ENCODE results near the gene PSME3IP1.

PSME3IP1 gene

DNA sequence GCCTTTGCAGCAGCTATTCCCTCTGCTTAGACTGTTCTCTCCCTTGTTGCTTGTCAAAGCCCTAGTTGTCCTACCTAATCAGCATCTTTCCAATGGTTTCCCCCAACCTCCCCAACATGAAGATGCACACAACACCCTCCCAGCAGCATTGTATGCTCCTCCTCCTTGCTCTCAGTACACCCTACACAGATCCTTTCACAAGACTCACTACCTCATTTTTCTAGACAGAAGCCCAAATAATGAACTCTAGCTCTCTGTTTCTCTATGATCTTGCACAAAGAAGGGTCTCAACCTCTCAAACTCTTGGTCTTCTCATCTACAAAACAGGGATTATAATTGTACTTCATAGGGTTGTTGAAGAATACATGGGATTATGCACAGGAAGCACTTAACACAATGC, 19.4 kb downstream of the PSME3IP1 start:
- no peak for DNase-seq

DNA sequence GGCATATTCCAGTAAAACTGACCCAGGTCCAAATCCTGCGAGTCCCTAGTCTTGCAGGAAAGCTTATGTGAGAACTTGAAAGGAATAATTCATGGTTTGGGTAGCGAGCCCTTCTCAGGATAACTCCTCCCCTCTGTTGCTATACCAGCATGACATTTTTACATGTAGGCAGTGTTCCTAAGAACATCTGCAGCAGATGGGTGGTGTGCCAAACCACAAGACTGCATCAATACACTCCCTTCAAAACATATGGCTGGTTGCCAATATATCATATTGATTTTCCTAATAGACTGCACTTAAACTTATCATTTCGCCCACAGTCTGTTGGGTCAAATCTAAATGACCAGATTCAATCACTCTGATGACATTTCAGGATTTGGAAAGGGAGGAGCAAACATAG, 19.9 kb downstream of the PSME3IP1 start:
- no peak for DNase-seq

DNA sequence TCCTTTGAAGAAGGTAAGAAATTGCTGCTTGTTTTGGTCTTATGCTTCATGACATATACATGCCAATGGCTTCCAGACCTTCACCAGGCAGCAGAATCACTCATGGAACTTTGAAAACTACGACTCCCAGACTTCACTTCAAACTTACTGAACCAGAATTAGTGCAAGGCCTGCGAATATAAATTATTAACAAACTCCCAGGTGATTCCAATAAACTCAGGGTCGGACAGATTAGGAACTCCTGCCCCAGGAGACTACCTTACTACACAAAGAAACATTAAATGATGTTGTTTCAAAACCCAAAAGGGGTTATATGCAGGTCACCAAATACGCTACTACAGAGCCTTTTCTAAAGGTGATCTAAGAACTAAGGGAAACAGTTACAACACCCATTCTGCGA, 20.4 kb downstream of the PSME3IP1 start:
- DNase-seq, result no peak

DNA sequence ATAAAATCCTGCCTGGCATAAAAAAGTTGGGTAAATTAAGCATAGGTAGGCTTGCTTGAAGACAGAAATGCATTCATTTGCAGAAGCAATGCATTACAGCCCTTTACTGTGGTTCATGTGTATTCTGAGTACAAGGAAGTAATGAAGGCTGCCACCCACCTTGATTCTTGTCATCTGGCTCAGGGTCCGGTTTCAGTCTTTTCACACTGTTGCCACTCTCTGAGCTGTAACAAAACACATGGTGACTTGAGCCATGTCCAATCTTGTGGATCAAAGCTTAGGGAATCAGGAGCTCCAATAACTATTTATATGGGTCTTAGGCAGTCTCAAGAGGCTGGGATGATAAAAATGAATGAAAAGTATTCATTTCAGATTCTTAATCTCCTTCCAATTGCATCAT, 22.0 kb downstream of the PSME3IP1 start:
- no peak for DNase-seq

DNA sequence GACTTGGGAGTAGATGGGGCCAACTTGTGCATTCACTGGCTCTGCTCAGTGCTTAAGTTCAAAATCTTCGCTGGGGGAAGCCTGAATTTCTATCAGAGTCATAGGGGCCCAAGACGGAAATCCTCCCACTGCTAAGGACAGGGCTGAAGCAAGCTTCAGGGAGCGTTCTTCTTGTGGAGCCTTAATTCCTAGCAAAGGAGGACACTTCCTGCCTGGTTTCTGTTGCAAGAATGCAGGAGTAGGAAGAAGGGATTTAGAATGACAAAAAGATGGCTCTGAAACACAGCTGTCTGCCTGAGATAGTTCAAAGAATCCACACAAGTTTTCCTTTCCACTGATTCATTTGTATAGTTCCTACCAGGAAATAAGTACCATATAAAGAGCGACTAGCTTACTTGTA, 26.4 kb downstream of the PSME3IP1 start:
- DNase-seq, result no peak

DNA sequence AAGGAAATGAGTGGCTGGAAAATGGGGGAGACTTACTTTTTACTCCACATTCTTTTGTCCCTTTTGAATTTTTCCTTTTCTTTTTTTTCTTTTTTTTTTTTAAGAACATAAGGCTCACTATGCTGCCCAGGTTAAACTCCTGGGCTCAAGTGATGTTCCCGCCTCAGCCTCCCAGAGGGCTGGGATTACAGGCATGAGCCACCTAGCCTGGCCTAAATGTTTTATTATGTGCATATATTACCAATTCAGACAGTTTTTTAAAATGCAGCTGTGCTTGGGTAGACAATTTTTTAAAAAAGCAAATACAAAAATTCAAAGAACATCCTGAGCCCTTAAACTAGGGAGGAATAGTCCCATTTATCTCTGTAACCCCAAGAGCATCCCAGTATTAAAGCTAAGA, 28.3 kb downstream of the PSME3IP1 start:
- DNase-seq, result no peak

DNA sequence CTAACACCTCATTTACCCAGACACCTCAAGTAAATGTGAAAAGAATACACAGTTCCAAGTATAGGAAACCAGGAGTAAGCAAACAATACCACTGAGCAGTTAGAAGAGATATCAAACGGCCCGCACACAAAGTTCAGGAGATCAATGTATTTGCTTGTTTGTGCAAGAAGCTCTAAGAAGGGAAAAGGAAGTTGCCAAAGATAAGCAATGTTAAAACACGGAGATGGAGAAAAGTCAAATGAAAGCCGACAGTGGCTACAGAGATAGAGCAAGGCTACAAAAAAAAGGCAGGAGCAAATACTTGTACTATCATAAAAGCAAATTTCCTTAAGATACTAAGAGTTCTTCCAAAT, 29.5 kb downstream of the PSME3IP1 start:
- no peak for DNase-seq

DNA sequence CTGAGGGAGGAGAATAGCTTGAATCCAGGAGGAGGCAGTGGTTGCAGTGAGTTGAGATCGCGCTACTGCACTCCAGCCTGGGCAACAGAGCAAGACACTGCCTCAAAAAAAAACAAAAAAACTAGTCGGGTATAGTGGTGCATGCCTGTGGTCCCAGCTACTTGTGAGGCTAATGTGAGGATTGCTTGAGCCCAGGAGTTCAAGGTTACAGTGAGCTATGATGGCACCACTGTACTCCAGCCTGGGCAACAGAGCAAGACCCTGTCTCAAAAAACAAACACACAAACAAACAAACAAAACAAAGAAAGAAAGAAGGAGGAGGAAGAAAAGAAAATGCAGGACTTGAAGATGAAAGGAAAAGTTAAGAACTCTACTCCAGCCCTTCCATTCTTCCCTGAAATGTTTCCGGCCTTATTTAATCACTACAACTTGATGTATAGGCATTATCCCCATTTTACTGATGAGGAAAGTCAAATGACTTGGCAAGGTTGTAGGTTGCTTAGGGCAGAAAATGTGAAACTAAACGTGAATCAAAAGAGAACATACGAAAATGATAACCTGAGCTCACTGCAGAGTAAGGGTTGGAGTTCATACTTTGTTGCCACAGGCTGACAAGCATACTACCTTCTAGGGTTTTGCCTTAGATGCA, 30.0 kb downstream of the PSME3IP1 start:
- DNase-seq, result no peak

DNA sequence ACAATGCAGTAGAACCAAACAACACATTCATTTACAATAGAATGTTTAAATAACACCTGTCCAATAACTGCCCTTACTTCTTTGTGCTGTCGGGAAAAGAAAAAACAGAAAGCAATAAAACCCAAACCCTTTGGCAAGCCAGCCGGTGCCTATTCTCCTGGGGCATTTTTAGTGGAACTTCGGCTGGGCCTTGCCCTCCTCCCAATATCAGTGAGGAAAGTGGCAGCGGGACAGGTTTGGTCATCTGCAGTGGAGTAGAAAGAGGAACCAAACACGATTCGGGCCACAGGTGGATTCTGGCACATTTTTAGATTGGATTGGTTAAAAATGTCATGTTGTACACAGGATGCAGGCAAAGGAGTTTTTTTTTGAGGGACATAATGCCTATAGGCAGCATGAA, 32.0 kb downstream of the PSME3IP1 start:
- no peak for DNase-seq

DNA sequence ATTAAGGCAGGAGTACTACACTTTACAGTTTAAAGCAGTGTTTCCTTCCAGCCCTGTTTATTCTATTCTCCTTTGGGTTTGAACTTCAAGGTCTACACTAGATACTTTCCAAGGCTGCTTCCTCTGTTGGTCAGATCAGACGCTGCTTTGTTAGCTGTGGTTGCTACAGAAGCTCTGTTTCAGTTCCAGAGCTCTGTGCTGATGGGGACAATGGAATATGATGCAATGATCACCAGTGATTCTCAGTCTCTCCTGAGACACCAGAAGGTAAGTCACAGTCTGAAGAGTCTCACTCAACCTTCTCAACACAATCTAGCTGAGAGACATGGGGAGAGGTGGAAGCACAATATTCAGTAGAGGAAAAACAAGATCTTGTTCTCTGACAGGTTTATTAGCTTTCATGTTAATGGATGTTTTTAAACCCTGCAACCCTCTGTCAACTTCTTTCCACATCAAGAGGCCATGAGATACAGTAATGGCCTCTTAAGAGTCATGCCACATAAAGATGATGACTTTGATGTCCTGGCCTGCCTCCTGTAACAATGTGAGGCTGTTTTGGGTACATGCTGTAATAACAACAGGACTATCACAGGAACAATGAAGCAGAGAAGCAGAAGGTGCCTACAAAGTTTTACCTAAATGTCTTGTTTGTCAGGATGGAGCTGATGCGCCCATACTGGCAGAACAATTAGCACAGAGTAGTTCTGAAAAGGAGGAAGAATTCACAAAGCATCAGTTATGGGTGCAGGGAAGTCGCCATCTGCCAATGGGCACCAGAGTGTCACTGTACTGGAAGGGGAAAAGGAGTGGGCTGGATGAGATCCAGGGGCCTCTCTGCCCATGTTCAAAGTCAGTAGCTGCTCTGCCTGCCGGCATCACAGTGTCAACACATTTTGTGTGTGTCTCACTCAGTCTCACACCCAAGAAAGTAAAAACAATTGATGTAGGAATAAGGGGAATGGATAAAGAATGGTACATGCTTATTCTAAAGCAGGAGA, 33.4 kb downstream of the PSME3IP1 start:
- DNase-seq, result no peak

DNA sequence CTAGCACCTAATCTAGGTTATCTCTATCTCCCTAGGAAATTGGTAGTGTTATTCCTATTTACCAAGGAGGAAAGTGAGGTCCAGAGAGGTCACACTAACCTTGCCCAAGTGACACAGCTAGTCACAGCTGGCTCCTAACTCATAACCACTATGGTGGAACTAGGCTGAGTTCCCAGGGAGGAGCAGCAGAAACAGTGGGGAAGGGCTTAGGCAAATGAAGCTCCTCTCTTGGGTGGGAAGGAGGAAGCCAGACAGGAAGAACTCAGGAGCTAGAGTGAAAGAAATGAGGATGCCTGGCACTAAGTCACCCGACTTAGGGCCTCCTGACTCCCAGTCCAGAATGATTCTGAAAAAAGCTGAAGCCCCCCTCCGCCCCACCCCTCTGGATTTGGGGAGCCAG, 34.5 kb downstream of the PSME3IP1 start:
- DNase-seq, result no peak

DNA sequence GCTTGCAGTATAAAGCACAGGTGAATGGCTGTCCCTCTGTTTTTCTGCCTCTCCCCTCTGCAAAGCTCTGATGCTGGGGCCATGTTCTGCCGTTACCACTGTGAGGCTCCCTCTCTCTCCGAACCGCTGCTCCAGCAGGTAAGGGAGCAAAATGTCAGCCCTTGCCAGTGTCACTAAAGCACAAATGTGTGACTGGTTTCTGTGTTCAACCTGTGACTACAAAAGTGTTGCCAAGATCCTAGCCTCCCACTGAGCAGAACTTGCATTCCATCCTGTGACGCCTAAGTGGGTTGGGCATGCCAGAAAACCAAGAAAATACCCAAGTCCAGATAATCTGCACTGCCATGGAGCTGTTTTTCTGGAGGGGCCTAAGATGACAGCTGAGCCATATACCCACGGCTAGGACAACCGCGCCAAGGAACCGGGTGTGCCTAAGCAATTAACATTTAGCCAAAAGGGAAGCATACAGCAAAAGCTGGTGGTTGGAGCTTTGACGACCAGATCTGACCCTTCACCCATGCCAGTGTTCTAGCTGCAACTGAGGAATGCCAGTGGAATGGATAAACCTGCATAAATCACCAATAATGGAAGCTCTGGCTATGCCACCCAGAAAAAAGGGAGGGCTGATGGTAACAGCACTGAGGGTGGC, 35.0 kb downstream of the PSME3IP1 start:
- DNase-seq, result no peak

DNA sequence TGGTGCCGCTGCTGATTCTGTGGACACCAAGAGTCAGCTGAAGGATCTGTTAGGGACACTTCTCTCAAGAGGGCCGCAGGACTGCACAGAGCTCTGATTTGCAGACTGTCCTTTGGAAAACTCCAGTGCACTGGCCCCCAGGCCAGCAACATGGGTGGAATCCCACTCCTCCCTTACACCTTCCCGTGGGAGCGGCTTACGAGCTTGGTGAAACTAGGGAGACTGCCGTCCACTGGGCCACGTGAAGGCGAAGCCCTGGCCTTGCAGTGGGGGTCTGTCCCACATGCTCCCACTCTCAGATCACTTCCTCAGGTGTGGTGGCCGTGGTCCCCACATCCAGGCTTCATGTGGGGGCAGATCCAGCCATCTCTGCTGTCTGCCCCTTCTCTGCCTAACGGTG, 36.4 kb downstream of the PSME3IP1 start:
- no peak for DNase-seq

DNA sequence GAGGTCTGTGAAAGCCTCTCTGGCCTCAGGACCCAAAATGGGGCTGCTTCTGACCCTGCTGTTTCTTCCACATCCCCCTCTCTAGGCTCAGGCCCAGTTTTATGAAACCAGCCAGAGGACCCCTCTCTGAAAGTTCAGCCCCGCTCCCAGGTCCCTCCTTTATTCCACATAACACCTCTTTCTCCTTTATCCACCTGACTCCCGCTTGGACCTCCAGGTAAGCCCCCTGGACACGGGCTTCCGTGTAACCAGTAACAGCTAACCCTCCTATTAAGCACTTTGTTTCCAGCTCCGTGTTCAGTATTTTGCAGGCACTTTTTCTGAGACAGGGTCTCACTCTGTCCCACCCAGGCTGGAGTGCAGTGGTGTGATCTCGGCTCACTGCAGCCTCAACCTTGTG, 37.4 kb downstream of the PSME3IP1 start:
- DNase-seq, result no peak

DNA sequence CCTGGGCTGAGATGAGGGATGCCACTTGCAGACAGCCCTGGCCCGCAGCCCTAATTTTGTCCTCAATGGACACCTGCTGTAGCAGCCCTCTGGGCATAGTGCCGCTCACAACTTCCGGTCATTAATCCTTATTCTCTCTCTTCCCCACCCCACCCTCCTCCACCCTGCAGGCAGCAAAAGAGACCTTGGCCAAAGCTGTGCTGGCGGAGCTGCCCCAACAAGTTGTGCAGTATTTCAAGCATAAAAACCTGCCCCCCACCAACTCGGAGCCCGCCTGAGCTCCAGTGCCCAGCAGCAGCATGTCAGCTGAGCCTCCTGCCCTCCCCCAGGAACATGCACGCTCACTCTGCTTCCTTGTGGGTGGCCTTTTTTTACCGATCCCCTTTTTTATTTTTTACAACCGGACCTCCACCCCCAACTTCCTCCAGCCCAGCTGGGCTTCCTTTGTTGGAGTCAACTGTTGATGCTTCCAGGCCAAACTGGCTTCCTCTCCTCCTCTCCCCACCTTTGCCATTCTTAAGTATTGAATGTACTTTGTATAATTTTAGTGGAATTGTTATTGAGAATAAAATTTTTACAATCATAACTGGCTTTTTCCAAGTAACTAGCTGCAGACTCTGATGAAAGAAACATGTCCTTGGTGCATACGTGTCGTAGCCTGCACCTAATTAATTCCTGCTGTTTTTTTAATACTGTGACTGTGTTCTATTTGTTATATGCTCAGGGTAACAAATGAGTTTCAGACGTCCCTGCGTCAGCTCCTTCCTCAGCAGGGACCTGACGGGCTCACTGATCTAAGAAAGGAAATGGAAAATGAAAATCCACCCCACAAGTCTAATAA, 38.2 kb downstream of the PSME3IP1 start:
- DNase-seq, result peak; percentile 74

DNA sequence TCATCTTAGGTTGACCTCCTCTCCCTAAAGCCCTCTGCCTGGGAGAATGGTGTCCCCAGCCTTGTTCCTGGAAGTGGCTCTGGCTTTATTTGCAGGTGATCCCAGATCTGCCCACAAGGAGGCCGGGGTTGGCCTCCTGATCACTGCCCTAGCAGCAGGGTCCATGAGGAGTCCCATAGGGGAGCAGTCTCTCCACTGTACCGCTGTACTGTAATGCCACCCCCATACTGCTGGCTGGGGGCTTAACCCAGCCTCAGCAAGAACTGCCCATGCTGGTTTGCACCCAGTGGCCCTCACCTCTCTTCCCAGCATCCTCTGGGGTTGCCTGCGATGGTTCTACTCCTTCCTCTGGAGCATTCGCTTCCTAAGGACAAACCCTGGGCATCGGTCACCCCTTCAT, 39.1 kb downstream of the PSME3IP1 start:
- no peak for DNase-seq

DNA sequence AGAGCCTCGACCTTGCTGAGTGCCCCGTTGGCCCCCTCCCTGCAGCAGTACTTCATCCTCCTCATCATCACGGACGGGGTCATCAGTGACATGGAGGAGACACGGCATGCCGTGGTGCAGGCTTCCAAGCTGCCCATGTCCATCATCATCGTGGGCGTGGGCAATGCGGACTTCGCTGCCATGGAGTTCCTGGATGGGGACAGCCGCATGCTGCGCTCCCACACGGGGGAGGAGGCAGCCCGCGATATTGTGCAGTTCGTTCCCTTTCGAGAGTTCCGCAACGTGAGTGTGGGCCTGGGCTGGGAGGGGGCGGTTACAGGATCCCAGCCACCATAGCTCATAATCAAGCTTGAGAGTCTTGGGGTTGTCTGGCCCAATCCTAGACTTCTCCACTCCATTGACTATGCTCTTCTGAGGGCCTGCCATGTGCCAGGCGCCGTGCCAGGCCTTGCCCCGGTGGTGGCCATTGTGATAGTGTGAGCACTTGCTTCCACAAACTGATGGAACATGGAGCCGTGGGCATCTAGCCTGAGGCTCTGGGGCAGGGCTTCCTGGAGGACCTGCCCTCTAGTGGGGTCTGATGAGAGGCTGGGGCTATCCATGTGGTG, 39.7 kb downstream of the PSME3IP1 start:
- DNase-seq, result no peak

DNA sequence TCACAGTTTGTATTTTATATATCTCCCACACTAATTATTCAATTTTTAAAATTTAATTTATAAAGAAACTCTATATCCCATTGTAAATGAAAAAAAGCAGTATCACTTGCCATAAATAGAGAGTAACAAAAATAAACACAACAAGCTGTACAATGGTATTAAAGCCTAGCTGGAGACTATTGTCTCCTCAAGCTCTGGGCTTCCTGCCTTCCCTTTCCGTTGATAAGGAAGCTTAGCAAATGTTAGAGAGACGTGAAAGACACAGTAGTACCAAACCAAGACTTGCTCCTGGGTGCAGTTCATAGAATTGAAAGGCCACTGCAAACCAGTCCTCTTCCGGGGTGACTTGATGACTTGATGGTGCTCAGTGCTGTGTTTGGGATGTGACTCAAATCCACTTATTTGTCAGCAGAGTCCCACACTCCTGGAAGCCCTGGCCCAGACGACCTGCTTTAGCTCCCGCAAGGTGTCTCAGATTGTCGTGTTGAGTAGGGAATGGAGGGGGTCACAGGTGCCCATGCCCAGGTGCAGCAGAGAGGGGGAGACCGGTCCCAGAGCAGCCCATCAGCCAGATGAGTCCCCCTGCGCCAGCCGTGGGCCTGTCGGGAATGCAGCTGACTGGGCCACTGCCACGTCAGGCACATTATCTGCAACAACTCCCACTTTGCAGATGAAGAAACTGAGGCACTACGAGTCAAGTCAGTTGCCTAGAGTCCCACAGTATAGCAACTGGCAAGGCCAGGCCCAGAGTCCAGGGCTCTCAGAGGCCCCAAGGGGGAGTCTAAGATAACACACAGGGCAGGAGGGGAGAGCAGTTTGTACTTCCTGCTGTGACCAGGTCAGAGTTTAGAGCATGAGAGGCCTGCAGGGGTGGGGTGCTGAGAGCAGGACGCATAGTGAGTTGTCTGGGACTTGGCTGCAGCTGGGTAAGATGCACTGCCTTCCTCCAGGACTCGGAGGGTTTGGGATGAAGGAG, 40.5 kb downstream of the PSME3IP1 start:
- no peak for DNase-seq

DNA sequence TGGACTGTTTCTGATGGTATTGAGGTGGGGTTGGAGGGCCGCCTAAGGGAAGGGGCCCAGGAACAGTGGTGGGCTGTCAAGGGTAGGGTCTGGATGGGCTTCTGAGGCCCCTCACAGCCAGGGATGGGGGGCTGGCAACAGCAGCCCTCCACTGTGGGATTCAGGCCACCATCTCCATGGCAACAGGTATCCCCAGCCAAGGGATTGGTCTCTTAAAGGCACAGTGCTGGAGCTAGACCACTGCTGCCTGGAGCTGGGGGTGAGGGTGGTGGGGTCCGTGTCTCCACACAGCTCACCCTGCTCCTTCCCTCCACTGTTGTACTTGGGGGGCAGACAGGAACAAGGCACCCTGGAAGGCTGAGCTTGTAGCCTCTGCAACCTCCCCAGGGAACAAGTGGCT, 41.8 kb downstream of the PSME3IP1 start:
- no peak for DNase-seq

DNA sequence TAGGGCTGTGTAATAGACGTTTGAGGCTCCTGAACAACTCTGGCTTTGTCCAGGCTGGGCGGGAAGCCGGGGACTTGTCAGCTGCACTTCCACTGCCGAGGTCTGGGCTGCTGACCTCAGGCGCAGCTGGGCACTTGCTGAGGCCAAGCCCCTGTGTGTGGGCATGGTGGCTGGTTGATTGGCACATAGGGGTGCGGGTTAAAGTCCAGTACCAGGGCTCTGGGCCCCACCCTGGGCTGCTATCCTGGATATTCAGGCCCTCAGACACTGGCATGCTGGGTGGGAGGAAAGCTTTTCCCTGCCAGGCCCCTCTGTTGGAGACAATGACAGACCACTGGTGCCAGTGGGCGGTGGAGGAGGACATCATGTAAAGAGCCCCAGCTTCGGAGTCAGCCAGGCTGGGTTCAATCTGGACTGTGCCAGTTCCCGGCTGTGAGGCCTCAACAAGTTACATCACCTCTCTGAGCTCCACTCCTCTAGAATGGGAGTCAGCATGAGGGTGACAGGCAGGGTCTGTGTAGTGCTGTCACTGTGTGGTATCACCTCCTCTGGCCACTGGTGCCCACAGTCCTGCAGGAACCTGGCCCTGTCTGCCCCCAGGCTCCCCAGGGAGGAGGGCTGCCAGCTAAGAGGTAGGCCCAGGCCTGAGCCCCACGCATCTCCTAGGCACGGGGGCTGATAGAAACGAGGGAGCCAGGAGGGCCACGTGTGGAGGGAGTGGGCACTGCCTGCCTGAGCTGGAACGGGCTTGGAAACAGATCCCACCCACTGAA, 42.5 kb downstream of the PSME3IP1 start:
- DNase-seq, result no peak
